Measurements from ENCODE around the gene AKR1C1. TPM values are rescaled to one million over a fixed set of nuclear protein-coding genes. Genes with fewer than 3 reads are reported as not detected.
"Not testable (repeated sequence)": the region's sequence is repeated elsewhere in the genome, so short reads cannot be mapped to it uniquely, and the experiment has no call there.

AKR1C1 gene
- total RNA-seq, 2 experiments from 2014 or later = not detected

DNA sequence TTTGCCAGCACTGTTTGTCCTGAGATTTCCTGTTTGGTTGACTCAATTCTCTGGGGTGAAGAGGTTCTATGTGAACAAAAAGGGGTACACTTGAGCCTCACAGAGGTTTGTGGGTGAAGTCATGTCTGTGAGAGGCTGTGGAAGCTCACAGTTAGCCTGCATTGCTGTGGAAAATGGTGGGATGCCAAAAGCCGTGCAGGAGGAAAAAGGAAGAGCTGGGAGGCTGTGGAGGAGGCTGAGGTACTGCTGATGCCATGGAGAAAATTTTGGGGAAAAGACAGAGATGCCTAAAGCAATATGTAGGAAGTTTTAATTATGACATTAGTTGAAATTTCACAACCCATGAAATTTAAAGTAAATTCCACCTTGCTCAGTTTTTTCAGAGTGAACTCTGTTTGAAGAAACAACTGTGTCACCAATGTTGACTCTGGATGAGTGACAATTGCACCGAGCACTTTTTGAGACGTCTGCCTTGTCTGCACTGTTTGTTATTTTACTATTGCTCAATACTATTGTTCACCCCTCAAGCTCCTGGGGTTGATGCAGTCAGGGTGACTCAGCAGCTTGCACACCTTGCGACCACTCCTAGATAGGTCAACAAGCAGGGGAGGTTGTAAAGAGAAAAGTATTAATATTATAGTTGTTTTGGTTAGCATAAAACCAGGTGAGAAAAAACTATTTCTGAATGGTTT lies 45.8 kb downstream of the AKR1C1 start:
- CTCF ChIA-PET (ENCODE audit: unreplicated experiment); DNase-seq (ENCODE audit: low spot score); intact Hi-C loops (cut with micrococcal nuclease; ENCODE audit: unreplicated experiment); POLR2A ChIA-PET; H3K9me2 ChIP-seq (ENCODE audit: insufficient read depth, low read length); H3K4me2 ChIP-seq (ENCODE audit: low read length); H4K20me1 ChIP-seq (ENCODE audit: insufficient read depth, low read length); H2AFZ ChIP-seq (ENCODE audit: low read length); H3K9me3 ChIP-seq (ENCODE audit: low read length); H3K27ac ChIP-seq (ENCODE audit: low read depth, low read length, poor library complexity, severe bottlenecking); H3K79me2 ChIP-seq (ENCODE audit: insufficient read depth, low read depth, low read length); H3K4me1 ChIP-seq (ENCODE audit: insufficient read depth, low read length, poor library complexity, severe bottlenecking); H3K36me3 ChIP-seq (ENCODE audit: insufficient read depth, low read length); BruUV-seq (replicated peaks); H3K4me3 ChIP-seq (ENCODE audit: low read depth, low read length, poor library complexity, severe bottlenecking): not testable (repeated sequence)

DNA sequence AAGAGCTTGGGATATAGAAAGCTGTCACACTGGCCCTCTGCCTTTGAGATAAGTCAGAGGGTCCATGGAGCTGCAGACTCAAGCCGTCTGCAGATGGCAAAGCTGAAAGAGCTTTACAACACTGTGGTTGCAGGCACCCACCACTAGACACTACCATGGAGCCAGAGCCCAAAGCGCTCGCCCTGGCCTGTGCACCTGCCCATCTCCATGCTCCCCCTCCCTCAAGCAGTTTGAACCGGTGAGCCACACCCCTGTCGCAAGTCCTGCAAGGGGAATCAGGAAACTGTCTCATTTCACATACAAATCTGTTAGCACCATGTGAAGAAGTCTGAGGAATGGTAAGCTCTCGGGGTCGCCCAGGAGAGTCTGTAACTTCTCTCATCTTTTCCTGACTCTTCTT lies 46.8 kb downstream of the AKR1C1 start:
- H3K9me2 ChIP-seq (ENCODE audit: insufficient read depth, low read length); POLR2A ChIA-PET; BruUV-seq (replicated peaks); DNase-seq (ENCODE audit: low spot score); H3K4me2 ChIP-seq (ENCODE audit: low read length); CTCF ChIA-PET (ENCODE audit: unreplicated experiment); H2AFZ ChIP-seq (ENCODE audit: low read length); H3K4me1 ChIP-seq (ENCODE audit: insufficient read depth, low read length, poor library complexity, severe bottlenecking); intact Hi-C loops (cut with micrococcal nuclease; ENCODE audit: unreplicated experiment); H4K20me1 ChIP-seq (ENCODE audit: insufficient read depth, low read length); H3K9me3 ChIP-seq (ENCODE audit: low read length); H3K79me2 ChIP-seq (ENCODE audit: insufficient read depth, low read depth, low read length); H3K36me3 ChIP-seq (ENCODE audit: insufficient read depth, low read length); H3K27ac ChIP-seq (ENCODE audit: low read depth, low read length, poor library complexity, severe bottlenecking); H3K4me3 ChIP-seq (ENCODE audit: low read depth, low read length, poor library complexity, severe bottlenecking): not testable (repeated sequence)

GRCh38 chr10:5011392-5011791 lies 48.2 kb downstream of the AKR1C1 start:
- intact Hi-C loops (cut with micrococcal nuclease; ENCODE audit: unreplicated experiment); BruUV-seq (replicated peaks); POLR2A ChIA-PET: not testable (repeated sequence)

DNA sequence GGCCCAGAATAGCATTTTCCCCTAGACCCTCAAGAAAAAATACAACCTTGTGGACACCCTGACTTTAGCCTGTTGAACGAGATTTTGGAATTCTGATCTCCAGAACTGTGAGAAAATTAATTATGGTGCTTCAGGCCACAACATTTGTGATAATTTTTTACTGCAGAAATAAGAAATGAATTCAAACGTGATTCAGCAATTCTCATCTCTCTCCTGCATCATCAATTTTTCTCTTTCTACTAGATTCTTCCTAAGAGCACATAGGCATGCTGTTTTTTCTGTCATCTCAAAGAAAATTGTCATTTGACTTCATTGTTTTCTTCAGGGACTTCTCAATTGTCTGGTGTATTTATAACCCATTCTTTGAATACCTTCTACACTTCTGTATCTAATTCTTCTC lies 49.4 kb downstream of the AKR1C1 start:
- intact Hi-C loops (cut with micrococcal nuclease; ENCODE audit: unreplicated experiment) = no loop called here
- no peak for DNase-seq (ENCODE audit: low spot score)
- Histone ChIP-seq H3K4me2 (ENCODE audit: low read length) (no peak overlapping the region), H3K27ac (ENCODE audit: low read depth, low read length, poor library complexity, severe bottlenecking) (no peak overlapping the region), H3K9me2 (ENCODE audit: insufficient read depth, low read length) (no peaks in the 10 kb centered on the region), H3K4me1 (ENCODE audit: insufficient read depth, low read length, poor library complexity, severe bottlenecking) (no peaks in the 10 kb centered on the region), H3K79me2 (ENCODE audit: insufficient read depth, low read depth, low read length) (no peaks in the 10 kb centered on the region), H3K4me3 (ENCODE audit: low read depth, low read length, poor library complexity, severe bottlenecking) (no peak overlapping the region), H3K36me3 (ENCODE audit: insufficient read depth, low read length) (no peaks in the 10 kb centered on the region), H2AFZ (ENCODE audit: low read length) (no peak overlapping the region), H3K9me3 (ENCODE audit: low read length) (no peaks in the 10 kb centered on the region), H4K20me1 (ENCODE audit: insufficient read depth, low read length) (no peaks in the 10 kb centered on the region)
- POLR2A ChIA-PET = no interaction called here
- TF ChIP-seq, protein P1, sequence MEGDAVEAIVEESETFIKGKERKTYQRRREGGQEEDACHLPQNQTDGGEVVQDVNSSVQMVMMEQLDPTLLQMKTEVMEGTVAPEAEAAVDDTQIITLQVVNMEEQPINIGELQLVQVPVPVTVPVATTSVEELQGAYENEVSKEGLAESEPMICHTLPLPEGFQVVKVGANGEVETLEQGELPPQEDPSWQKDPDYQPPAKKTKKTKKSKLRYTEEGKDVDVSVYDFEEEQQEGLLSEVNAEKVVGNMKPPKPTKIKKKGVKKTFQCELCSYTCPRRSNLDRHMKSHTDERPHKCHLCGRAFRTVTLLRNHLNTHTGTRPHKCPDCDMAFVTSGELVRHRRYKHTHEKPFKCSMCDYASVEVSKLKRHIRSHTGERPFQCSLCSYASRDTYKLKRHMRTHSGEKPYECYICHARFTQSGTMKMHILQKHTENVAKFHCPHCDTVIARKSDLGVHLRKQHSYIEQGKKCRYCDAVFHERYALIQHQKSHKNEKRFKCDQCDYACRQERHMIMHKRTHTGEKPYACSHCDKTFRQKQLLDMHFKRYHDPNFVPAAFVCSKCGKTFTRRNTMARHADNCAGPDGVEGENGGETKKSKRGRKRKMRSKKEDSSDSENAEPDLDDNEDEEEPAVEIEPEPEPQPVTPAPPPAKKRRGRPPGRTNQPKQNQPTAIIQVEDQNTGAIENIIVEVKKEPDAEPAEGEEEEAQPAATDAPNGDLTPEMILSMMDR (conservative IDR thresholded peaks at IDR 0.05; ENCODE audit: low read length) = no peak
- no peak for TF ChIP-seq EZH2phosphoT487 (IDR thresholded peaks at IDR 0.05; ENCODE audit: borderline replicate concordance, low read depth, low read length)
- CTCF ChIA-PET (ENCODE audit: unreplicated experiment) = no interaction called here
- BruUV-seq (replicated peaks) = no TSS peak

More at GRCh38 chr10:5011392-5011791, 48.2 kb downstream of the AKR1C1 start:
- H3K9me2 ChIP-seq (ENCODE audit: insufficient read depth, low read length); H3K79me2 ChIP-seq (ENCODE audit: insufficient read depth, low read depth, low read length); H2AFZ ChIP-seq (ENCODE audit: low read length); CTCF ChIA-PET (ENCODE audit: unreplicated experiment); H3K9me3 ChIP-seq (ENCODE audit: low read length); DNase-seq (ENCODE audit: low spot score); H3K4me1 ChIP-seq (ENCODE audit: insufficient read depth, low read length, poor library complexity, severe bottlenecking); H3K4me2 ChIP-seq (ENCODE audit: low read length); H3K36me3 ChIP-seq (ENCODE audit: insufficient read depth, low read length); H4K20me1 ChIP-seq (ENCODE audit: insufficient read depth, low read length); H3K4me3 ChIP-seq (ENCODE audit: low read depth, low read length, poor library complexity, severe bottlenecking); H3K27ac ChIP-seq (ENCODE audit: low read depth, low read length, poor library complexity, severe bottlenecking): not testable (repeated sequence)

Data from OCI-LY7 (cell line).